ENCODE measurements around the gene LSM11.
"Not testable (repeated sequence)": the region's sequence is repeated elsewhere in the genome, so short reads cannot be mapped to it uniquely, and the experiment has no call there.

The LSM11 gene

GRCh38 chr5:157710882-157711281 is 32.6 kb upstream of the LSM11 start:
- no peak overlapping the region for H3K4me3 ChIP-seq (replicated peaks in 1 of 2; ENCODE audit: low read depth in 2 of 2, low read length in 2 of 2)
- DNase-seq (ENCODE audit: low read depth in 2 of 2) = peak; percentile 51 to 87
- TF ChIP-seq CTCF (IDR thresholded peaks at IDR 0.05; ENCODE audit: low read depth, low read length) = no peak

DNA sequence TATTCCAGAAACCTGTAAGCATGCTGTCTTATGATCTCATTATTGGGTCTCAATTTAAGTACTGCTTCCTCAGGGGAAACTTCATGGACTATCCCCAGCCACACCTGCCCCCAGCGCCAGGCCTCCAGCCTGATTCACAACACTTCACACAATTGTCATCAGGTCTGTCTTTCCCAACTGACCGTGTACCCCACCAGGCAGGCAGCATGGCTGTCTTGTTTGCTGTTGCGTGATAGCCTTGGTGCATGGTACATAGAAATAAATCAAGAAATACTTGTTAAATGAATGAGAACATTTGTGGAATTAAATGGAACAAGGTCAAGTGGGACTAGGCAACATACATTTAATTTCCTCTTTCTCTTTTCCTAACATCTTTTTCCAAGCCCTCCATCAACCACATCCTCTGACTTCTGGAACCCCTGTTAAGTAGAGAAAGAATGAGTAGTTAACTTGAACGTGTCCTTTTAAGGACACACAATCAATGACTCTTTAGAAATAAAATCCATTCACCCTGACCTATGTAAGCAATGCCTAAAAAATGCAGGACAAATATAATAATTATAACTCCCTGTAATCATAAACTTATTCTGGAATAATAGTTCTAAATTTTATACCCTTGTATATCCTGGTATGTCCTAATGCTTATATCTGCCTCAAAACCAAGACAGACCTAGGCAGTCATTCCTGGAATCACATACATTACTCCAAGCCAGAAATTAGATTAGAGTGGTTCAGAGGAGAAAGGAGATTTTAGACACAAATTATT is 29.5 kb upstream of the LSM11 start:
- no peak for DNase-seq (ENCODE audit: low read depth in 2 of 2)
- H3K4me3 ChIP-seq (replicated peaks in 1 of 2; ENCODE audit: low read depth in 2 of 2, low read length in 2 of 2) = no peak overlapping the region
- TF ChIP-seq CTCF (IDR thresholded peaks at IDR 0.05; ENCODE audit: low read depth, low read length) = no peak

DNA sequence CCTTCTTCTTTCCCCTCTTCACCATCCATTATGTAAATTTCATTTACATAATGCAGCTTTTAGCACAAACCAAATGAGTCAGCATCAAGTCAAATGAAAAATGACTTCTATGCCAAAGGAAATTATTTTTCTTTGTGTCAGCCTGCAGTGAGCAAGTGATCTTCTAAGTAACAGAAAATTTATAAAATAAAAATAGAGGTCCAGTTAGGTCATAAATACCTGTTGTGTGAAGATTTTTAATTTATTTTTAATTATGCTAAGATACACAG is 29.0 kb upstream of the LSM11 start:
- no peak overlapping the region for H3K4me3 ChIP-seq (replicated peaks in 1 of 2; ENCODE audit: low read depth in 2 of 2, low read length in 2 of 2)
- no peak for TF ChIP-seq CTCF (IDR thresholded peaks at IDR 0.05; ENCODE audit: low read depth, low read length)
- no peak for DNase-seq (ENCODE audit: low read depth in 2 of 2)

GRCh38 chr5:157718519-157718918 is 25.0 kb upstream of the LSM11 start:
- DNase-seq (ENCODE audit: low read depth in 2 of 2) = peak; percentile 83 to 85
- H3K4me3 ChIP-seq (replicated peaks in 1 of 2; ENCODE audit: low read depth in 2 of 2, low read length in 2 of 2) = no peak overlapping the region
- peak; percentile 60 for TF ChIP-seq CTCF (IDR thresholded peaks at IDR 0.05; ENCODE audit: low read depth, low read length)

DNA sequence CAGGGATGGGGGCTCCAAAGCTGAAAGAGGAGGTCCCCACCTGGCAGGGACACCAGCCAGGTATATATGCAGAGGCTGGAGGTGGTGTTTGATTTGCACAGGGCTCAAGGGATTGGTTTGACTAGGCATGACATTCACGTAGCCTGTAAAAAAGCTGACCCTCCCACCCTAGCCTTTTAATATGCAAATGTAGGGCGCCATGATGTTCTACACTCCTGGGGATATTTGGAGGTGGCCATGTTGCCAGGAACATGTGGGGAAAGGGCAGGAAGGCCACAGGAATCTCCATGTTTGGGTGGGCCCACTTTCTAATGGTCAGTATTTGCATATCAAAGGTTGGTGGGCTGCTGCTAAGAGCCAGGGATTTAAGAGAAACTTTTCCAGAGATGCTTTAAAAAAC is 24.3 kb upstream of the LSM11 start:
- H3K4me3 ChIP-seq (replicated peaks in 1 of 2; ENCODE audit: low read depth in 2 of 2, low read length in 2 of 2) = no peak overlapping the region
- DNase-seq (ENCODE audit: low read depth in 2 of 2) = no peak
- no peak for TF ChIP-seq CTCF (IDR thresholded peaks at IDR 0.05; ENCODE audit: low read depth, low read length)

DNA sequence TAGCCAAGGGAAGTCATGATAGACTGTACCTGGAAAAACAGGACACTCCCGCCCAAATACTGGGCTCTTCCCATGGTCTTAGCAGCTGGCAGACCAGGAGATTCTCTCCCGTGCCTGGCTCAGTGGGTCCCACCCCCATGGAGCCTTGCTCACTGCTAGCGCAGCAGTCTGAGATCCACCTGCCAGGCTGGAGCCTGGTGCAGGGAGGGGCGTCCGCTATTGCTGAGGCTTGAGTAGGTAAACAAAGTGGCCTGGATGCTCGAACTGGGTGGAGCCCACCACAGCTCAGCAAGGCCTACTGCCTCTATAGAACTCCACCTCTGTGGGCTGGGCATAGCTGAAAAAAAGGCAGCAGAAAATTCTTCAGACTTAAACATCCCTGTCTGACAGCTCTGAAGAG is 22.4 kb upstream of the LSM11 start:
- no peak for TF ChIP-seq CTCF (IDR thresholded peaks at IDR 0.05; ENCODE audit: low read depth, low read length)
- no peak overlapping the region for H3K4me3 ChIP-seq (replicated peaks in 1 of 2; ENCODE audit: low read depth in 2 of 2, low read length in 2 of 2)
- no peak for DNase-seq (ENCODE audit: low read depth in 2 of 2)

- not testable (repeated sequence) for H3K4me3 ChIP-seq (replicated peaks in 1 of 2; ENCODE audit: low read depth in 2 of 2, low read length in 2 of 2); DNase-seq (ENCODE audit: low read depth in 2 of 2)
Measured at GRCh38 chr5:157722895-157723294, 20.6 kb upstream of the LSM11 start.

- not testable (repeated sequence) for DNase-seq (ENCODE audit: low read depth in 2 of 2); H3K4me3 ChIP-seq (replicated peaks in 1 of 2; ENCODE audit: low read depth in 2 of 2, low read length in 2 of 2)
Measured at GRCh38 chr5:157726607-157727006, 16.9 kb upstream of the LSM11 start.

GRCh38 chr5:157727858-157728257 is 15.7 kb upstream of the LSM11 start:
- not testable (repeated sequence) for DNase-seq (ENCODE audit: low read depth in 2 of 2); H3K4me3 ChIP-seq (replicated peaks in 1 of 2; ENCODE audit: low read depth in 2 of 2, low read length in 2 of 2)

Measured in cardiac fibroblast (primary cell).